ENCODE measurements around the gene SPAG16.

Gene SPAG16

DNA sequence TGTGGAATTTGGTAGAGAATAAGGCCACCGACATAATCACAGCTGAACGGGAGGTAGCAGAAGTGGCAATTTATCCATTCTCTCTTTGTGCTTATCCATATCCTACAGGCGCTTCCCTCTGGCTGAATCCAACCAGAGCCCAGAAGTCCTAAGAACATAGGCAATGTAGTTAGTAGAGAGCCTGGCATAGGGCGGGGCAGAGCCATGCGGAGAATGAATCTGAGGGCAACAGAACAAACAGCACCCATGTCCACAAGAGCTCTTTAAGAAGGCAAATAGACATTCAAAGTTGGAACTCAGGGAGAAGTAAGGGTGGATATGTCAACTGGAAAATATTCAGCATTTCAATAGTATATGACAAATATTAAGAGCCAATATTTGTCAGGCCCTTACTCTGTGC, 820.7 kb downstream of the SPAG16 start:
- no peak overlapping the region for H3K4me3 ChIP-seq (ENCODE audit: low read length)
- H3K36me3 ChIP-seq (ENCODE audit: control insufficient read depth, insufficient read depth, low read length), result no peaks in the 10 kb centered on the region
- H3K4me1 ChIP-seq (ENCODE audit: control insufficient read depth, insufficient read depth, low read length), result no peaks in the 10 kb centered on the region
- no peak overlapping the region for H3K27ac ChIP-seq (ENCODE audit: low read depth, low read length)
- H3K9ac ChIP-seq (ENCODE audit: low read length), result no peak overlapping the region
- no peaks in the 10 kb centered on the region for H3K27me3 ChIP-seq (ENCODE audit: control insufficient read depth, insufficient read depth, low read length)

DNA sequence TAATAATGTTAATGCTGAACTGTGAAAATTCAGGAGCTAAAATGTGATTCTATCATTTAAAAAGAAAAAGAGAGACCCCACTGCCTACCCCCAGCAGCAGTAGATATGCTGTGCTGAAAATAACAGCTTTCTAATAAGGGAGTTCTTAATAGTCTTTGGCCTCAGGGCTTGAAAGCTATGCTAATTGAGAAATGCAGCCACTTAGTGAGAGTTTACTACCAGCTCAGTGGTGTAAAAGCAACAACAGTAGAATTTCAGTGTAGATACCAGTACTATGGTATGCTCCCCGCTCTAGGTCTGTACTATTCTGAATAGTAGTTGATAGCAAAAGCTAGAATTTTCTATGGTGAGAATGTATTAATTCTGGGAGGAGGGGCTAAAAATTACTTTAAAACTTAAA, 823.5 kb downstream of the SPAG16 start:
- no peak overlapping the region for H3K9ac ChIP-seq (ENCODE audit: low read length)
- no peak overlapping the region for H3K4me3 ChIP-seq (ENCODE audit: low read length)
- no peaks in the 10 kb centered on the region for H3K27me3 ChIP-seq (ENCODE audit: control insufficient read depth, insufficient read depth, low read length)
- no peak overlapping the region for H3K27ac ChIP-seq (ENCODE audit: low read depth, low read length)
- no peaks in the 10 kb centered on the region for H3K36me3 ChIP-seq (ENCODE audit: control insufficient read depth, insufficient read depth, low read length)
- H3K4me1 ChIP-seq (ENCODE audit: control insufficient read depth, insufficient read depth, low read length), result no peaks in the 10 kb centered on the region

DNA sequence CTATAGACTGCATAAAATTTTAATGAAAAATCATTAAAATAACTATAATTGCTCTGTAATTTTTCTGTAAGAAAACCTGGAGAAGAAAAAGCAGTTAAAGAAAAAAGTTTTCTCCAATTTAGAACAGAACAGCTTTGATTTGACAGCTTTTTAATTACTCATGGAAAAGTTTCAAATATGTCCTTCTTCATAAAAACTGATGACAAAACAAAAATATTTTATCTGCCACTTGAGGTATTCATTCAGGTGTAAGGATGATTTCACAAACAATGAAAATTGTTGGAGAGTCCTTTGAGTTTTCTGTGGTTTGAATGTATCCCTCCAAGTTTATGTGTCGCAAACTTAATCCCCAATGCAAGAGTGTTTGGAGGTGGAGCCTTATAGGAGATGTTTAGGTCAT, 824.3 kb downstream of the SPAG16 start:
- Histone ChIP-seq H3K27me3 (ENCODE audit: control insufficient read depth, insufficient read depth, low read length) (no peaks in the 10 kb centered on the region), H3K9ac (ENCODE audit: low read length) (no peak overlapping the region), H3K36me3 (ENCODE audit: control insufficient read depth, insufficient read depth, low read length) (no peaks in the 10 kb centered on the region), H3K4me3 (ENCODE audit: low read length) (no peak overlapping the region), H3K27ac (ENCODE audit: low read depth, low read length) (no peak overlapping the region), H3K4me1 (ENCODE audit: control insufficient read depth, insufficient read depth, low read length) (no peaks in the 10 kb centered on the region)

DNA sequence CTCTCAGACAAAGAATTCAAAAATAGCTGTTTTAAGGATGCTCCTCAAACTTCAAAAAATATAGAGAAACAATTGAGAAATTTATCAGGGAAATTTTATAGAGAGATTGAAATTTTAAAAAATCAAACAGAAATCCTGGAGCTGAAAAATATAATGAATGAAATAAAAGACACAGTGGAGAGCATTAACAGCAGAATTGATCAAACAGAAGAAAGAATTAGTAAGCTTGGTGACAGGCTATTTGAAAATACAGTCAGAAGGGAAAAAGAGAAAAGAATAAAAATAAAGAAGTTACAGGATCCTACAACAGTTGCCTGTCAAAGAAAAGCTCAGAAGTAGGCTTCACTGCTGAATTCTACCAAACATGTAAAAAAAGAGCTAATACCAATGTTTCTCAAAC, 832.8 kb downstream of the SPAG16 start:
- no peak overlapping the region for H3K27ac ChIP-seq (ENCODE audit: low read depth, low read length)
- H3K4me3 ChIP-seq (ENCODE audit: low read length), result no peak overlapping the region
- no peaks in the 10 kb centered on the region for H3K4me1 ChIP-seq (ENCODE audit: control insufficient read depth, insufficient read depth, low read length)
- no peaks in the 10 kb centered on the region for H3K27me3 ChIP-seq (ENCODE audit: control insufficient read depth, insufficient read depth, low read length)
- H3K9ac ChIP-seq (ENCODE audit: low read length), result no peak overlapping the region
- no peaks in the 10 kb centered on the region for H3K36me3 ChIP-seq (ENCODE audit: control insufficient read depth, insufficient read depth, low read length)

DNA sequence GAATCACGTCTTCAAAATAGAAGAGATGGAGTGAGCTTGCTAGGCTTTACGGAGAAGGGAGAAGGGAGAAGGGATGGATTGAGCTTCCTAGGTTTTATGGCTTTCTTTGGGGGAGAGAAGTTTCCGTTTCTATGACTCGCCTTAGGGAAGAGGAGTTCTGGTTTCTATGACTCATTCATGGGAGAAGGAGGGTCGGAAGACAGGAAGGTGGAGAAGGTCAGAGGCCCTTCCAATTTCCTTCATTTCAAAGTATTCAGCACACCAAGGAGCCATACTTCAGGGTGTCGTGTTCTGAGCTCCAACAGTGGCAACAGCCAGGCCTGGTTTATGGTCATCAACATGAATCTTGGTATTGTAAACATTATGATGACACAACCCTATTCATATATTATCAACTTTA, 841.9 kb downstream of the SPAG16 start:
- Histone ChIP-seq H3K27me3 (ENCODE audit: control insufficient read depth, insufficient read depth, low read length) (no peaks in the 10 kb centered on the region), H3K4me3 (ENCODE audit: low read length) (no peak overlapping the region), H3K36me3 (ENCODE audit: control insufficient read depth, insufficient read depth, low read length) (no peaks in the 10 kb centered on the region), H3K27ac (ENCODE audit: low read depth, low read length) (no peak overlapping the region), H3K4me1 (ENCODE audit: control insufficient read depth, insufficient read depth, low read length) (no peaks in the 10 kb centered on the region), H3K9ac (ENCODE audit: low read length) (no peak overlapping the region)

DNA sequence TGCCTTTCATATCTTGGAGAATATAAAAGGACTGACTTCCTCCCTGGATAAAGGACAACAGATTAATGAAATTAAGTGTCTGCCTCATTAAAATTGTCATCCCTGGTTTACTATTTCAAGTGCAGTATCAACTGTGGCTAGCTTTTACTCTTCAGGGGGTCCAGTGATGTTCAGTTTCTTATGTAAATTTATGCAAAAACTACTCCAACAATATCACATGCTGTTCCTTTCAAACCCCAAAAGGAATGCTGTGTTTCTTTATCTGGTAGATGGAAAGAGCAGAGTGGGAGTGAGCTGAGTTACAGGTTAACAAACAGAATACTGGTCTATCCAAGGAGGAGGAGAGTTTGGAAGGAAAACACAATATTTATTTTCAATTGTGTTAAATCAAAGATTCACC, 842.9 kb downstream of the SPAG16 start:
- H3K9ac ChIP-seq (ENCODE audit: low read length), result no peak overlapping the region
- no peak overlapping the region for H3K27ac ChIP-seq (ENCODE audit: low read depth, low read length)
- H3K36me3 ChIP-seq (ENCODE audit: control insufficient read depth, insufficient read depth, low read length), result no peaks in the 10 kb centered on the region
- H3K4me3 ChIP-seq (ENCODE audit: low read length), result no peak overlapping the region
- H3K27me3 ChIP-seq (ENCODE audit: control insufficient read depth, insufficient read depth, low read length), result no peaks in the 10 kb centered on the region
- no peaks in the 10 kb centered on the region for H3K4me1 ChIP-seq (ENCODE audit: control insufficient read depth, insufficient read depth, low read length)

DNA sequence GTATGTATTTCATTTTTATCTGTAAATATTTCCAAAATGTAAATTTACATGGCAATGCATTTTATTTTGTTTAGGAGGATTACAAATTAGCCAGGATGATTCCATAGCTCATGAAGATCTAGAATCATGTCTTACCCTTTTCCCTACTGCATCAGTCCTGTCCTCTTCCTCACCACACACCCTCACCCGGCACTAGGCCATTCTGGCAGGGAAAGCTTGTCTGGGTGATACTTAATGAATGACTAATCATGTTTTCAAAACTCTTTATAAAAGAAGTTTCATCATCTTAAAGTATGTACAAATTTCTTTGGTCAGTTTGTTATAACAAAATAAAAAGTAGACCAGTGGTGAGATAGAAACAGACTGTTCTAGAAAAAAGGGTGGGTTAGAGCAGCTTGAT, 843.3 kb downstream of the SPAG16 start:
- H3K9ac ChIP-seq (ENCODE audit: low read length), result no peak overlapping the region
- no peak overlapping the region for H3K4me3 ChIP-seq (ENCODE audit: low read length)
- H3K27ac ChIP-seq (ENCODE audit: low read depth, low read length), result no peak overlapping the region
- no peaks in the 10 kb centered on the region for H3K4me1 ChIP-seq (ENCODE audit: control insufficient read depth, insufficient read depth, low read length)
- no peaks in the 10 kb centered on the region for H3K36me3 ChIP-seq (ENCODE audit: control insufficient read depth, insufficient read depth, low read length)
- no peaks in the 10 kb centered on the region for H3K27me3 ChIP-seq (ENCODE audit: control insufficient read depth, insufficient read depth, low read length)

DNA sequence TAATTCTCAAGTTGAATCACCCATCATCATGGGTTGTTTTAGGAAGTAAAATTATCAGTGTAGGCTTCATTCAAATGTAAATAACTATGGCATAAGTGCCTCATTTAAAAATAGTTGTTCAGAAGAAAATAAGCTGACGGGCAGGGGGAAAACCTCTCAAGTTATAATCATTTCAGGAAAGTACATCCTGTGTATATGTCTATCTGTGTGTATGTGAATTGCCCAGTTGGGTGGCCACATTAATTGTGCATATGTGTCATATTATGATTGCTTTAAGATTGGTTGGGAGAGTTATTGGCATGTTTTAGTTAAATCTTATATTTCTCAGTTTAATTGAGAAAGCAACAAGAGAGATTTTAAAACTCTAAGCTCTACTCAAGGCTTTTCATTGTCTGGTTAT, 843.8 kb downstream of the SPAG16 start:
- Histone ChIP-seq H3K4me1 (ENCODE audit: control insufficient read depth, insufficient read depth, low read length) (no peaks in the 10 kb centered on the region), H3K27me3 (ENCODE audit: control insufficient read depth, insufficient read depth, low read length) (no peaks in the 10 kb centered on the region), H3K36me3 (ENCODE audit: control insufficient read depth, insufficient read depth, low read length) (no peaks in the 10 kb centered on the region), H3K27ac (ENCODE audit: low read depth, low read length) (no peak overlapping the region), H3K9ac (ENCODE audit: low read length) (no peak overlapping the region), H3K4me3 (ENCODE audit: low read length) (no peak overlapping the region)

DNA sequence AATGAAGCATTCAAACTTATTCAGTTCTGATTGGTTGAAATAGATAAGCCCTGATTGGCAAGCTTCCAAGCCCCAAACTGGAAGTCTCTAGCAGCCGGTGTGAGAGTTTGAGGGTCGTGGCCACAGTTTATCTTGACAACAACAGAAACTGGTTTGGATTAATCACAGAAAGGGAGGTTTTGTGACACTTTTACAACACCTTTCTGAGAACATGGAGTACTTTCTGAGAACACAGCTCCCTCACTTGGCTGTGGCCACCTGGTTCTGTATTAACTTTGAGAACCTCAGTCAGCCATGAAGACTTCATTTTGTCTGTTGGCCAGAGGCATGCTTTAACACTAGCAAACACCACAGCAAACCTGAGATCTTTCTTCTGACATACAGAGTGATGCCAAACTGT, 845.9 kb downstream of the SPAG16 start:
- no peak overlapping the region for H3K27ac ChIP-seq (ENCODE audit: low read depth, low read length)
- no peak overlapping the region for H3K9ac ChIP-seq (ENCODE audit: low read length)
- H3K27me3 ChIP-seq (ENCODE audit: control insufficient read depth, insufficient read depth, low read length), result no peaks in the 10 kb centered on the region
- H3K36me3 ChIP-seq (ENCODE audit: control insufficient read depth, insufficient read depth, low read length), result no peaks in the 10 kb centered on the region
- H3K4me3 ChIP-seq (ENCODE audit: low read length), result no peak overlapping the region
- no peaks in the 10 kb centered on the region for H3K4me1 ChIP-seq (ENCODE audit: control insufficient read depth, insufficient read depth, low read length)

DNA sequence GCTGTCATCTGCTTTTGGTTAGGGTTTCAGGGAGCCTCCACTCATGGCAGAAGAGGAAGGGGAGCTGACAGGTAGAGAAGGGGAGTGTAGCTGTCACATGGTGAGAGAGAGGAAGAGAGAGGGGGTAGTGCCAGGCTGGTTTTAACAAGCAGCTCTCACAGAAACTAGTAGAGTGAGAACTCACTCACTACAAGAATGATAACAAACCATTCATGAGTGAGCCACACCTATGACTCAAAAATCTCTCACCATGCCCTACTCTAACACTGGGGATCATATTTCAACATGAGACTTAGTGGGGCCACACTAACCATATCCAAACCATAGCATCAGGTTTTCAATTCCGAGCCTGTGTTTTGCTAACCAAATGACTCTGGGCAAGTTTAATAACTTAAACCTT, 851.7 kb downstream of the SPAG16 start:
- no peak overlapping the region for H3K9ac ChIP-seq (ENCODE audit: low read length)
- H3K4me3 ChIP-seq (ENCODE audit: low read length), result no peak overlapping the region
- no peak overlapping the region for H3K27ac ChIP-seq (ENCODE audit: low read depth, low read length)
- H3K4me1 ChIP-seq (ENCODE audit: control insufficient read depth, insufficient read depth, low read length), result no peaks in the 10 kb centered on the region
- H3K27me3 ChIP-seq (ENCODE audit: control insufficient read depth, insufficient read depth, low read length), result no peaks in the 10 kb centered on the region
- no peaks in the 10 kb centered on the region for H3K36me3 ChIP-seq (ENCODE audit: control insufficient read depth, insufficient read depth, low read length)

DNA sequence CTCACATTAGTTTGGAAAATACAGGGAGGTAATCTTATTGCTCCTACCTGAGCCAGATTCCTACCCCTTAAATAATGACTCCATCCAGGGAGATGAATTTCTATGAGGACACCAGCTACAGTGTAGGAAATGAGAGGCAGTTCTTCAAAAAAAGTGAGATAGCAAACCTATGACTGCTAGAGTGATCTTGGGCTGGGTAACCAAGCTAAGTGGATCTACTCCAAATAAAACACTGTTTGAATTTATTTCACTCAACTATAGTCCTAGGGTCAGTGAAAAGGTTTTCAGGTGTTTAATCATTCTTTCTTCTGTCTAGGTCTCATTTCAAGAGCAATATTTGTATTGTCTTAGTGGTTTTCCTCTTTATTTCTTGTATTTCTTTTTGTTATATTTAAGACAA, 854.5 kb downstream of the SPAG16 start:
- H3K27ac ChIP-seq (ENCODE audit: low read depth, low read length), result no peak overlapping the region
- no peaks in the 10 kb centered on the region for H3K27me3 ChIP-seq (ENCODE audit: control insufficient read depth, insufficient read depth, low read length)
- no peaks in the 10 kb centered on the region for H3K4me1 ChIP-seq (ENCODE audit: control insufficient read depth, insufficient read depth, low read length)
- no peaks in the 10 kb centered on the region for H3K36me3 ChIP-seq (ENCODE audit: control insufficient read depth, insufficient read depth, low read length)
- no peak overlapping the region for H3K9ac ChIP-seq (ENCODE audit: low read length)
- no peak overlapping the region for H3K4me3 ChIP-seq (ENCODE audit: low read length)

DNA sequence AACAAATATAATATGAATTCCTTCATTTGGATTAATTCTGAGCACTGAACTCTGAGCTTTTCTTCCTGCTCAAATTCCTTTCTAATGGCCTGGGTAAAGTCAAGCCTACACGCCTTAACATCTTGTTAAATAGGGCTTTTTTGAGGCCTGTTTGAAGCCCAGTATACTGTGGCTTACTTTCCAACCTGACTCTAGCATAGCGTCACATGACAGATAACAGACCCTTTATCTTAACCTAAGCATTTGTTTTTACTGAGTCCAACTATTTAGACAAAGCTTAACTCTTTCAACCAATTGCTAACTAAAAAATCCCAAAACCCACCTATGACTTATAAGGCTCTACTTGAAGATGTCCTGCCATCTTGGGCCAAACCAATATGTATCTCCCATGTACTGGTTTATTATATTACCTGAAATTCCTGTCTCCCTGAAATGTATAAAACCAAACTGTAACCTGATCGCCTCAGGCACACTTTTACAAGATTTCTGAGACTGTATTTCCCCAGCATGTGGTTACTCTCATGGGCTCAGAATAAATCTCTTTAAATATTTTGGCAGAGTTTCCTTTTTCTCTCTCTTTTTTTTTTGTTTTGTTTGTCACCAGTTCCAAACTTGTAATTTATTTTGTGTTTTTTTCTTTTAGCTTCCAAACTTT, 855.5 kb downstream of the SPAG16 start:
- Histone ChIP-seq H3K27ac (ENCODE audit: low read depth, low read length) (no peak overlapping the region), H3K9ac (ENCODE audit: low read length) (no peak overlapping the region), H3K4me3 (ENCODE audit: low read length) (no peak overlapping the region), H3K27me3 (ENCODE audit: control insufficient read depth, insufficient read depth, low read length) (no peaks in the 10 kb centered on the region), H3K36me3 (ENCODE audit: control insufficient read depth, insufficient read depth, low read length) (no peaks in the 10 kb centered on the region), H3K4me1 (ENCODE audit: control insufficient read depth, insufficient read depth, low read length) (no peaks in the 10 kb centered on the region)

DNA sequence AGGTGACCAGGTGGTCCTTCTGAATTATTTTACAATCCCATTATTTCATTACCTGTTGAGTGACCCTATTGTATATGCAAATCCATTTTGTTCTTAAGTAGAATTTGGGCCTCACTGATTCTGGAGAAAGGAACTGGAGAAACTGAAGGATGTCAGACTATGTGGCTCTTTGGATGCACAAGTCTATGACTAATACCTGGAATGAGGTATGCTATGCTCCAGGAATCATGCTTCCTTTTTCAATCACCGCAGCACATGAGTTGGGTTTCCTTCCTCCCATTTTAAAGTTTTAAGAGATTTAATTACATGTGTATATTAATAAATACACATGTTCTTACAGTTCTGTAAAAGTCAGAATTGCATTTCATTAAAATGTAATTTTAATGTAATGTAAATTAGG, 872.7 kb downstream of the SPAG16 start:
- Histone ChIP-seq H3K9ac (ENCODE audit: low read length) (no peak overlapping the region), H3K4me1 (ENCODE audit: control insufficient read depth, insufficient read depth, low read length) (no peaks in the 10 kb centered on the region), H3K27me3 (ENCODE audit: control insufficient read depth, insufficient read depth, low read length) (no peaks in the 10 kb centered on the region), H3K36me3 (ENCODE audit: control insufficient read depth, insufficient read depth, low read length) (no peaks in the 10 kb centered on the region), H3K27ac (ENCODE audit: low read depth, low read length) (no peak overlapping the region), H3K4me3 (ENCODE audit: low read length) (no peak overlapping the region)

Data from rectal smooth muscle tissue (tissue), 1 donor.